Neuronal stem cell (in vitro differentiated cells): Measurements from ENCODE around the gene SORCS1.

Experiments used
- DNase-seq: peaks from one replicate; pipeline ENCODE4 v3.0.0-alpha.2; 2013; ENCODE audit warnings: low spot score
- H2AFZ ChIP-seq: one replicate; pipeline ENCODE4 v1.6.1; 2013; ENCODE audit warnings: mild to moderate bottlenecking, low read length, inconsistent platforms
- H2AK5ac ChIP-seq: 2 replicates; pipeline ENCODE4 v1.6.1; 2013; ENCODE audit warnings: low read depth, mild to moderate bottlenecking, inconsistent platforms, low read length, moderate library complexity, mixed read lengths
- H2BK120ac ChIP-seq: 2 replicates; pipeline ENCODE4 v1.6.1; 2013; ENCODE audit warnings: low read depth, mild to moderate bottlenecking, inconsistent platforms, low read length, moderate library complexity, mixed read lengths
- H2BK12ac ChIP-seq: one replicate; pipeline ENCODE4 v1.6.1; 2013; ENCODE audit warnings: low read length, inconsistent platforms
- H2BK15ac ChIP-seq: 2 replicates; pipeline ENCODE4 v1.6.1; 2013; ENCODE audit warnings: mild to moderate bottlenecking, low read length, inconsistent platforms, mixed read lengths
- H2BK5ac ChIP-seq: one replicate; pipeline ENCODE4 v1.6.1; 2013; ENCODE audit warnings: inconsistent platforms, mild to moderate bottlenecking, low read length, moderate library complexity
- H3K14ac ChIP-seq: one replicate; pipeline ENCODE4 v1.6.1; 2013; ENCODE audit warnings: low read length, inconsistent platforms
- H3K18ac ChIP-seq: 2 replicates; pipeline ENCODE4 v1.6.1; 2013; ENCODE audit warnings: low read length, inconsistent platforms
- H3K23ac ChIP-seq: 2 replicates; pipeline ENCODE4 v1.6.1; 2013; ENCODE audit warnings: low read depth, mild to moderate bottlenecking, mixed read lengths, low read length, inconsistent platforms; ENCODE audit not compliant: poor library complexity
- H3K27ac ChIP-seq: replicated peaks from 3 replicates; pipeline ENCODE4 v1.5.1; 2013; ENCODE audit warnings: low read length, inconsistent platforms
- H3K27me3 ChIP-seq, 3 experiments: 2 replicates each; pipeline ENCODE4 v1.6.1; 2013; ENCODE audit warnings: low read length in 3 of 3, mild to moderate bottlenecking in 2 of 3, inconsistent platforms in 1 of 3, low read depth in 1 of 3, mixed read lengths in 1 of 3, moderate library complexity in 1 of 3; ENCODE audit not compliant: control insufficient read depth in 3 of 3, insufficient read depth in 3 of 3
- H3K36me3 ChIP-seq, 2 donors: replicated peaks in 1 of 2; 2 replicates each; pipeline ENCODE4 v1.6.1; 2013; ENCODE audit warnings: low read length in 2 of 2; ENCODE audit not compliant: control insufficient read depth in 2 of 2, insufficient read depth in 2 of 2
- H3K4ac ChIP-seq: 2 replicates; pipeline ENCODE4 v1.6.1; 2013; ENCODE audit warnings: inconsistent platforms, mild to moderate bottlenecking, low read length, moderate library complexity
- H3K4me1 ChIP-seq, 2 donors: 1 replicate in 1 of 2; 2 replicates in 1 of 2; pipeline ENCODE4 v1.6.1; 2013; ENCODE audit warnings: low read length in 2 of 2, low read depth in 1 of 2; ENCODE audit not compliant: control insufficient read depth in 2 of 2, insufficient read depth in 1 of 2
- H3K4me2 ChIP-seq: one replicate; pipeline ENCODE4 v1.6.1; 2013; ENCODE audit warnings: mild to moderate bottlenecking, low read length, inconsistent platforms; ENCODE audit not compliant: insufficient read depth, poor library complexity, severe bottlenecking
- H3K4me3 ChIP-seq, 2 donors: 2 replicates each; pipeline ENCODE4 v1.5.1; 2013; ENCODE audit warnings: low read length in 2 of 2, mild to moderate bottlenecking in 2 of 2, inconsistent platforms in 1 of 2, moderate library complexity in 1 of 2
- H3K79me1 ChIP-seq: one replicate; pipeline ENCODE4 v1.6.1; 2013; ENCODE audit warnings: low read depth, mild to moderate bottlenecking, inconsistent platforms, low read length, moderate library complexity
- H3K9ac ChIP-seq: one replicate; pipeline ENCODE4 v1.6.1; 2013; ENCODE audit warnings: mild to moderate bottlenecking, low read depth, low read length, inconsistent platforms; ENCODE audit not compliant: poor library complexity
- H3K9me3 ChIP-seq, 2 donors: replicated peaks in 1 of 2; 2 replicates each; pipeline versions ENCODE3 to v1.6.1; 2013; ENCODE audit warnings: low read length in 2 of 2, mild to moderate bottlenecking in 2 of 2, inconsistent platforms in 1 of 2, low read depth in 1 of 2, mixed read lengths in 1 of 2, moderate library complexity in 1 of 2; ENCODE audit not compliant: control insufficient read depth in 2 of 2, insufficient read depth in 1 of 2
- H4K8ac ChIP-seq: one replicate; pipeline ENCODE4 v1.6.1; 2013; ENCODE audit warnings: low read depth, mild to moderate bottlenecking, inconsistent platforms, low read length, moderate library complexity
- H4K91ac ChIP-seq: one replicate; pipeline ENCODE4 v1.6.1; 2013; ENCODE audit warnings: low read length, low read depth, mild to moderate bottlenecking, inconsistent platforms; ENCODE audit not compliant: poor library complexity
- WGBS, 2 donors: extraction: QIAGEN DNeasy Blood & Tissue Kit; methylation state at CpG; one replicate each; pipeline ENCODE4 v1.1.7; 2013; ENCODE audit warnings: missing lambda C conversion rate in 2 of 2, mixed read lengths in 1 of 2; ENCODE audit not compliant: insufficient read length in 2 of 2, insufficient replicate concordance in 1 of 2; ENCODE audit errors: extremely low coverage in 2 of 2; 5-methylcytosine and 5-hydroxymethylcytosine counted together

The SORCS1 gene

DNA sequence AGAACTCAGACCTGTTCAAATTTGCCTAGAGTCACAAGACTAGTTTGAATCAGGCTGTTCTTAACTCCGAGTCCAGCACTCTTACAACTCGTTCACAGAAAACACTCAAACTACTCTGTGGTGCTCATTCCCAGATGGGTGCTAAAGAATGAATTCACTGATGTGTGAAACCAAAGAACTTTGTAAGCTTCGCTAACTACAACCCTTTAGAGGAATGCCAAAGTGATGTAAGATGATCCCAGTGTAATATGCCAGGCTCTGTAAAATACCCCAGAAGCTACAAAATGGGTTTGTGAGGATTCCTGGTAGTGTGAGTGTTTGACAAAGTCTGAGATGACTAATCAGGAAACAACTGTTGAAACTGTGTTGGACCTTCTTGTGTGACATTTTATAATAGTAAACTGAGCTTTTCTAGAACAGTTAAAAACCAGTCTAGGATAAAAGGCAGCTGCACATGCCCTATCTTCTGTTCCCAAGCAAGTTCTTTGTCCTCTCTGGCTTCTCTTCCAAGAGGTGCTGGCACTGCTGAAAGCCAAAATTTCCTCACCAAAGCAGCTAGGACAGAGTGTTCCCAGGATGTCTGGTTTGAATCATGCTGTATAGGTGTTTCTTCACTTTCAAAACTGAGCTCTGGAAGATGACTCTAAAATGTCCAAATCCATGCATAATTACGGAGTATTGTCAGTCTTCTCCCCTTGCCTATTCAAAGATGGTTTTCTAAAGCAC lies 527.6 kb downstream of the SORCS1 start:
- H4K8ac ChIP-seq, result no peak overlapping the region
- H3K14ac ChIP-seq, result no peak overlapping the region
- H3K27ac ChIP-seq, result no peak overlapping the region
- no peaks in the 10 kb centered on the region for H3K4me1 ChIP-seq
- no peak overlapping the region for H4K91ac ChIP-seq
- no peak overlapping the region for H3K4me2 ChIP-seq
- no peak overlapping the region for H2AFZ ChIP-seq
- H2AK5ac ChIP-seq, result no peak overlapping the region
- no peak overlapping the region for H2BK5ac ChIP-seq
- DNase-seq, result no peak
- H3K23ac ChIP-seq, result no peak overlapping the region
- no CpG with 5 or more reads among the region's 4 CpGs for WGBS, 2 donors
- H3K36me3 ChIP-seq, result no peaks in the 10 kb centered on the region
- H3K27me3 ChIP-seq, result no peaks in the 10 kb centered on the region
- no peaks in the 10 kb centered on the region for H3K79me1 ChIP-seq
- no peak overlapping the region for H2BK12ac ChIP-seq
- no peak overlapping the region for H3K4me3 ChIP-seq
- H3K4ac ChIP-seq, result no peak overlapping the region
- no peak overlapping the region for H2BK120ac ChIP-seq
- H2BK15ac ChIP-seq, result no peak overlapping the region
- H3K18ac ChIP-seq, result no peak overlapping the region
- no peaks in the 10 kb centered on the region for H3K9me3 ChIP-seq
- no peak overlapping the region for H3K9ac ChIP-seq

DNA sequence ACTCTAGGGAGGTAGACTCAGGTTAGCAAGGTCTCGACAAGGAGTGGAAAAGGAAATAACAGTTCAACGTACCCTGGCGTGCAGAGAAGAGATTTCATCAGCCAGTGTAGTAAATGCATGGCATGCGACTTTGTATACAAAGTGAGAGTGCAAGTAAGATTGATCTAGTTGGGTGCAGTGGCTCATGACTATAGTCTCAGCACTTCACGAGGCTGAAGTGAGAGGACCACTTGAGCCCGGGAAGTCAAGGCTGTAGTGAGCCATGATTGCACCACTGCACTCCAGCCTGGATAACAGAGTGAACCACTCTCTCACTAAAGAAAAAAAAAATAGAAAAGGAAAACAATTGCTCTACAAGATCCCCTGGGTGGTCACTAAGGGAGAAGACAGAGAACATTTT lies 528.6 kb downstream of the SORCS1 start:
- no peak overlapping the region for H3K4me2 ChIP-seq
- WGBS, 2 donors, result no CpG with 5 or more reads among the region's 6 CpGs

DNA sequence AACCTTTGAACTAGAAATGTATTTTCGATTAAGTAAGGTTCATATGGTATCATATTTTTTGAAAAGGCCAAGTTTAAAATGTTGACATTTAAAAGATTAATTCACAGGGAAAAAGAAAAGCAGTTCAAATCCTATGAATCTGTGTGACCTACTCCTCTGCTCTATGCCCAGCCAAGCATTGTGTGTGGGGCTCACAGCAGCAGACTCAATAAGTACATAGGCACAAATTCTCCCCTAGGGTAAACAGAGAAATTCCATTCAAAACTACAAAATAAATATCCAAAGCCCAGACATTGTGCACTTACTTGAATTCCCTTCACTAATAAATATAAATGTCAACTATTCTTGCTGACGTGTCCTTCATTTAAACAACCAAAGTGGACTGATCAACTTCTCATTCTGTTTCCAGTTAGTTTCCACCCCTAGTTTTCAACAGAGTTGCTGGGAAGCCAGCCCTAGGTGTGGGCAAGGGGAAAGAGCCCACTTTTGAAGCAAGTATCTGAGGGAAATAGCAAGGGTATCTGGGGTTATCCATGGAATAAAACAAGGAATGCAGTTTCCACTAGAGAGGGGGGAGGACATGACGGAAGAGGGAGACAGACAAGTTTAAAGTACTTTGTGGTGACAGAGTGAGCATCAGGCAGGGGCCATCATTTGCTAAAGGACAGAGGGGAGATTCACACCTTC lies 533.3 kb downstream of the SORCS1 start:
- Histone ChIP-seq H3K36me3 (no peaks in the 10 kb centered on the region), H4K8ac (no peak overlapping the region), H3K4me1 (no peaks in the 10 kb centered on the region), H3K27ac (no peak overlapping the region), H3K9me3 (no peaks in the 10 kb centered on the region), H3K27me3 (peaks cover 0 to 4% (median 0%) of the 10 kb centered on the region in 3 experiments), H3K4ac (no peak overlapping the region), H4K91ac (no peak overlapping the region), H3K4me3 (no peak overlapping the region), H2BK15ac (no peak overlapping the region), H3K79me1 (no peaks in the 10 kb centered on the region), H3K18ac (no peak overlapping the region), H3K4me2 (no peak overlapping the region), H2AK5ac (no peak overlapping the region), H2AFZ (no peak overlapping the region), H3K23ac (no peak overlapping the region), H2BK120ac (no peak overlapping the region), H2BK12ac (no peak overlapping the region), H3K9ac (no peak overlapping the region), H2BK5ac (no peak overlapping the region), H3K14ac (no peak overlapping the region)
- no CpG with 5 or more reads among the region's 3 CpGs for WGBS, 2 donors
- no peak for DNase-seq

More for the DNA sequence above, 528.6 kb downstream of the SORCS1 start:
- Histone ChIP-seq H2BK120ac (no peak overlapping the region), H3K27ac (no peak overlapping the region), H2AK5ac (no peak overlapping the region), H3K4me1 (no peaks in the 10 kb centered on the region), H2BK12ac (no peak overlapping the region), H3K4ac (no peak overlapping the region), H4K91ac (no peak overlapping the region), H2BK15ac (no peak overlapping the region), H3K27me3 (no peaks in the 10 kb centered on the region), H3K14ac (no peak overlapping the region), H2AFZ (no peak overlapping the region), H2BK5ac (no peak overlapping the region), H3K18ac (no peak overlapping the region), H3K23ac (no peak overlapping the region), H4K8ac (no peak overlapping the region), H3K36me3 (no peaks in the 10 kb centered on the region), H3K9ac (no peak overlapping the region), H3K79me1 (no peaks in the 10 kb centered on the region), H3K9me3 (no peaks in the 10 kb centered on the region), H3K4me3 (no peak overlapping the region)
- no peak for DNase-seq

DNA sequence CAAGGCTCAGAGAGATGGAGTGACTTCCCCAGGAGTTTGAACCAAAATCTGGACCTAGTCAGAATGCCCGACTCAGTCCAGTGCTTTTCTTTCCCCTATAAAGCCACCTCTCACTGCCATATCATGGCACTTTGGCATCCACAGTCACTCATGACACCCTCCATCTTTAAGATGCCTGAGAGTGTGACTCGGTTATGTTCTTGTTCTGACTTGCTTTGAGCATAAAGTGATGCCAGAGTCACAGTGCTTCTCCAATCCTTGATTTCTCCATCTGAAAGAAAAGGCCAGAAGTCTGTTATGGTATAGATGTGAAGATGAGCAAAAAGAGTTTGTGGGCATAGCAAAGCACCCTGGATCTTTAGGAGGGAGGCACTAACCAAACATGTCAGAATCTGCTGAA lies 538.1 kb downstream of the SORCS1 start:
- H3K36me3 ChIP-seq, result no peaks in the 10 kb centered on the region
- no peak overlapping the region for H3K14ac ChIP-seq
- no peak overlapping the region for H2BK120ac ChIP-seq
- no peak overlapping the region for H3K4me2 ChIP-seq
- H2BK5ac ChIP-seq, result no peak overlapping the region
- WGBS, 2 donors, result no CpG with 5 or more reads among the region's 2 CpGs
- H3K79me1 ChIP-seq, result no peaks in the 10 kb centered on the region
- no peak overlapping the region for H2AFZ ChIP-seq
- no peaks in the 10 kb centered on the region for H3K9me3 ChIP-seq
- no peak overlapping the region for H3K27ac ChIP-seq
- H3K27me3 ChIP-seq, result peaks cover 0 to 4% (median 0%) of the 10 kb centered on the region in 3 experiments
- H3K9ac ChIP-seq, result no peak overlapping the region
- DNase-seq, result no peak
- no peak overlapping the region for H3K23ac ChIP-seq
- no peak overlapping the region for H4K8ac ChIP-seq
- H3K4me3 ChIP-seq, result no peak overlapping the region
- no peak overlapping the region for H3K18ac ChIP-seq
- no peak overlapping the region for H4K91ac ChIP-seq
- H3K4me1 ChIP-seq, result no peaks in the 10 kb centered on the region
- no peak overlapping the region for H2BK12ac ChIP-seq
- no peak overlapping the region for H2BK15ac ChIP-seq
- H3K4ac ChIP-seq, result no peak overlapping the region
- no peak overlapping the region for H2AK5ac ChIP-seq
